Thoracic aorta (tissue), 2 donors: ENCODE measurements around the gene TBC1D24. TPM values are rescaled to one million over a fixed set of nuclear protein-coding genes. Genes with fewer than 3 reads are reported as not detected.
"Not testable (repeated sequence)": the region's sequence is repeated elsewhere in the genome, so short reads cannot be mapped to it uniquely, and the experiment has no call there.

Experiments
- ATAC-seq: fragments of 150-250 bp; one replicate; pipeline ENCODE4 v1.8.0; 2017; ENCODE audit warnings: low read depth; ENCODE audit not compliant: insufficient number of reproducible peaks, low FRiP score
- DNase-seq: peaks from one replicate; pipeline ENCODE4 v3.0.0-alpha.2; 2020; ENCODE audit warnings: low spot score
- H3K27ac ChIP-seq, 2 donors: fragments of 200-600 bp; sonication (generic); 1 replicate in 1 of 2; 2 replicates in 1 of 2; pipeline ENCODE4 v1.5.1; 2016; ENCODE audit warnings: mild to moderate bottlenecking in 2 of 2, moderate library complexity in 2 of 2
- H3K27me3 ChIP-seq: fragments of 200-600 bp; sonication (generic); replicated peaks from 2 replicates; pipeline ENCODE4 v1.6.0; 2016; ENCODE audit warnings: mild to moderate bottlenecking; ENCODE audit not compliant: insufficient read depth
- H3K36me3 ChIP-seq: fragments of 200-600 bp; sonication (generic); one replicate; pipeline ENCODE4 v1.5.1; 2016
- H3K4me1 ChIP-seq, 2 donors: fragments of 200-600 bp; sonication (generic); 1 replicate in 1 of 2; 2 replicates in 1 of 2; pipeline versions ENCODE4 v1.5.1 to v1.6.0; 2016; ENCODE audit warnings: low read depth in 2 of 2, mild to moderate bottlenecking in 1 of 2; ENCODE audit not compliant: control insufficient read depth in 1 of 2
- H3K4me3 ChIP-seq: fragments of 200-600 bp; sonication (generic); 2 replicates; pipeline ENCODE4 v1.5.1; 2016; ENCODE audit warnings: mild to moderate bottlenecking
- H3K9me3 ChIP-seq: fragments of 200-600 bp; sonication (generic); 2 replicates; pipeline ENCODE4 v1.5.1; 2016
- total RNA-seq, 2 donors: library from RNA; depleted of rRNA; stranded (reverse); fragments of >200 nt; gene quantifications; one replicate each; pipeline versions ENCODE4 v1.1.0 to v1.2.3, GENCODE V29; 2016

The TBC1D24 gene
- total RNA-seq, 2 donors from 2014 or later, result 14.5 to 15.0 TPM

GRCh38 chr16:2551420-2551889 lies 76.5 kb downstream of the TBC1D24 start:
- H3K9me3 ChIP-seq, H3K27me3 ChIP-seq, H3K36me3 ChIP-seq, ATAC-seq, DNase-seq, H3K4me3 ChIP-seq, H3K27ac ChIP-seq, H3K4me1 ChIP-seq: not testable (repeated sequence)

- H3K36me3 ChIP-seq, DNase-seq, H3K27me3 ChIP-seq, ATAC-seq, H3K27ac ChIP-seq, H3K4me3 ChIP-seq, H3K4me1 ChIP-seq, H3K9me3 ChIP-seq: not testable (repeated sequence)
Observed at GRCh38 chr16:2554709-2555425, 79.9 kb downstream of the TBC1D24 start.

Other genes with a start within 250 kb of the TBC1D24 start
- gene DNASE1L2, start 238.7 kb upstream of the TBC1D24 start, total RNA-seq, result 10 to 100 TPM in 1 of 2 donors, 1 to 10 TPM in 1; 2.3 to 10.7 TPM
- 10 to 100 TPM; 29.3 to 39.1 TPM for gene ECI1, start 223.5 kb upstream of the TBC1D24 start, total RNA-seq
- 100 to 1,000 TPM in 1 of 2 donors, 10 to 100 TPM in 1; 94.5 to 157 TPM for gene RNPS1, start 207.0 kb upstream of the TBC1D24 start, total RNA-seq
- gene ABCA3, start 134.4 kb upstream of the TBC1D24 start, total RNA-seq, result 10 to 100 TPM; 16.4 to 25.2 TPM
- gene CCNF, start 45.7 kb upstream of the TBC1D24 start, total RNA-seq, result 1 to 10 TPM in 1 of 2 donors, under 1 TPM in 1; 0.68 to 1.5 TPM
- under 1 TPM in 1 of 2 donors, not detected in 1; 0.27 TPM for gene TEDC2, start 15.0 kb upstream of the TBC1D24 start, total RNA-seq
- under 1 TPM in 1 of 2 donors, not detected in 1; 0.28 TPM for gene NTN3, start 3.8 kb upstream of the TBC1D24 start, total RNA-seq
- gene ATP6V0C, start 38.8 kb downstream of the TBC1D24 start, total RNA-seq, result 10 to 100 TPM; 42.5 to 51.3 TPM
- gene AMDHD2, start 45.2 kb downstream of the TBC1D24 start, total RNA-seq, result 10 to 100 TPM; 42.6 to 67.0 TPM
- under 1 TPM in 1 of 2 donors, not detected in 1; 0.63 TPM for gene CEMP1, start 56.3 kb downstream of the TBC1D24 start, total RNA-seq
- gene PDPK1, start 62.9 kb downstream of the TBC1D24 start, total RNA-seq, result 10 to 100 TPM; 31.9 to 44.3 TPM
- gene KCTD5, start 207.4 kb downstream of the TBC1D24 start, total RNA-seq, result 10 to 100 TPM; 13.8 to 19.2 TPM
- gene PRSS27, start 245.1 kb downstream of the TBC1D24 start, total RNA-seq, result 1 to 10 TPM; 4.4 to 8.7 TPM